ENCODE data around the gene CYBA. TPM values are rescaled to one million over a fixed set of nuclear protein-coding genes. Genes with fewer than 3 reads are reported as not detected.
"Not testable (repeated sequence)": the region's sequence is repeated elsewhere in the genome, so short reads cannot be mapped to it uniquely, and the experiment has no call there.

The CYBA gene
- total RNA-seq, 2 donors from 2014 or later = 58.9 to 131 TPM

DNA sequence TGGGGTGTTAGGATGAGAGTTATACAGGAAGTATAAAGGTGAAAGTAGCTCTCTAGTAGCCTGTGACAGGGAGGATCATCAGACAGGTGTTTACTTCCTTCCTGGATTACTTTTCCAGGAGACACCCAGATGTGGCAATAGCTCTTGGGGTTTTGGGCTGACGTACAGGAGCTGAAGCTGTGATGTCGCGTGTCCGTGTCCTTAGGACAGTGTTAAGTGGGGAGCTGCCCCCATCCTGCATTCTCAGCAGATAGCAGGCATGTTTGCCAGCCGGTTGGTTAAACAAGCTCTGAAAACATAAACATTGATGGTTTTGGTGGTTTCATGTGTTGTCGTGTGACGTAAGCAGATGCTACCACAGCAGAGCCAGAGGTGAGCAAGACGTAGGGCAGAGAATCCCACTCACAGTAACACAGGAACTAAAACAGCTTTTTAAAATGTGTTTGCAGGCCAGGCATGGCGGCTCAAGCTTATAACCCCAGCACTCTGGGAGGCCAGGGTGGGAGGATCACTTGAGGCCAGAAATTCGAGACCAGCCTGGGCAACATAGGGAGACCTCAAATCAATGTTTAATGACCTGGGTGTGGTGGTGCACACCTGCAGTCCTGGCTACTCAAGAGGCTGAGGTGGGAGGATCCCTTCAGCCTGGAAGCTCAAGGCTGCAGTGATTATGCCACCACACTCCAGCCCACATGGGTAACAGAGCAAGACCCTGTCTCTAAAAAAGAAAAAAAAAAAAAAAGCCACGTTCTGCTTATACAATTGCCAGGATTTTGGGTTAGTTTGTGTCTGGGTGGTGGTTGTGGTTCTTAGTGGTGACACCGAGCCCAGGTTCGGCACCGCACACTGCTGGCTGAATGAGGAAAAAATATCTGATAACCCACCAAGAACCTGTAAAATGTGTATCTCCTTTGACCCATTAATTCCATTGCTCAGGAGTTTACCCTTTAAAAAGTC, 30.7 kb downstream of the CYBA start:
- no peak for DNase-seq
- intact Hi-C loops (cut with DNase I) = no loop called here
- peak; percentile 4 to 32 for ATAC-seq

DNA sequence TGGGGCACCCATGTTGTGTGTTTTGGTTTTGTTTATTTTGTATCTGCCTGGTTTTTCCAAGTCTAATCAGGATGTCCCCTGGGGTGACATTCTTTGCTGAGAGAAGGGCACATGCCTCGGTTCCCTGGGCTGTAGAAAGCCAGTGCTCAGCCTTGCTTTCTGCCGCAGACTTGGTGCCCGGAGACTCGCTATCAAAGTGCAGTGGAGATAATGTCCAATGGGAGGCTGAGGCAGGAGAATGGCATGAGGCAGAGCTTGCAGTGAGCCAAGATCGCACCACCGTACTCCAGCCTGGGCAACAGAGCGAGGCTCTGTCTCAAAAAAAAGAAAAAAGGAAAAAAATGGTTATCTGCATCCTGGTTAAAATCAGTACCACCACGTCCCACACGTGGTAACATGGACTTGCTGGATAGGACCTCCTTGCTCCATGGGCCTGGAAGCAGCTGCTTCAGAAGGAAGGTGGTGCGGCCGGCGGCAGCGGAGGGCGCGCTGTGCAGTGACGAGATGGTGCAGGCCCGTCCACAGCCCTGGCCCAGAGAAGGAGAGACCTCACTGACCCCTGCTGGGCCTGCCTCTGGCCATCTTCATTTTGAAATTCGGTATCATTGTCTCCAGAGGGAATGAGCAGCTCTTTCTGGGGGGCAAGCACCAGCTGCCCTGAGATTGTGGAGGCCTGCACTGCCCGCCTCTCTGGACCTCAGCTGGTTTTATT, 31.7 kb downstream of the CYBA start:
- DNase-seq = no peak
- peak in 1 of 2 donors; percentile 24 for ATAC-seq
- intact Hi-C loops (cut with DNase I) = no loop called here

DNA sequence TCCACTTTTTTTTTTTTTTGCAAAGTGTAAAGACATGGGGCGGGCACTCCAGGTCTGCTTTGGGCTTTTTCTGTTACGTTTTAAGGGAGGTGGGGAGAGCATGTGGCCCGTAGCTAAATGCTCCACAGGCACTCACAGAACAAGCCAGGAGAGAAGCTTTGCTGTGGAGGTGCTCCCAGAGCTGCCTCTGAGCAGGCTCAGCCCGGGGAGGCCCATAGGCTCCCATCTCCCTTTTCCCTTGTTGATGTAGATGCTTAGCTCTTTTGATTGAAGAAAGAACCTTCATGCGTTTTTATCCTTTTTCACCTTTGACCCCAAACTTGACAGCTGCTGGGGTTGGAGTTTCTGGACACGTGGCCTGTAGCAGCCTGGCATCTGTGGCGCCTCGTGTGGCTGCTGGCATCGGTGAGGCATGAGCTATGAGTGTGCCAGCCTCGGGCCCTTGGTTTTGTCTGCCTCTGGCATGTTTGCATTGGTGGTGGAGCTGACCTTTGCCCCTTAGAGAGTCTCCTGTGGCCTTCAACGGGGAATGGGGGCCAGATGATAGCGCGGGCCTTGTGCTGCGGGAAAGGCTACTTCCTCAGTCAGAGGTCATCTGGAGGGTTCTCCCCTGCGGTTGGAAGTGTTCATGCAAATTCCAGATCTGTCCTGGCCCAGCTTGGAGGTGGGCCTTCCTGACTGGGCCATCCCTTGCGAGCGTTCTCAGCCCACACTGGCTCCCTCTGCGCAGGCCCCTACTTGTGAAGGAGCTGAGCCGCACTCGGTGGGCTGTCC, 32.5 kb downstream of the CYBA start:
- peak; percentile 17 to 46 for ATAC-seq
- intact Hi-C loops (cut with DNase I) = no loop called here
- no peak for DNase-seq

DNA sequence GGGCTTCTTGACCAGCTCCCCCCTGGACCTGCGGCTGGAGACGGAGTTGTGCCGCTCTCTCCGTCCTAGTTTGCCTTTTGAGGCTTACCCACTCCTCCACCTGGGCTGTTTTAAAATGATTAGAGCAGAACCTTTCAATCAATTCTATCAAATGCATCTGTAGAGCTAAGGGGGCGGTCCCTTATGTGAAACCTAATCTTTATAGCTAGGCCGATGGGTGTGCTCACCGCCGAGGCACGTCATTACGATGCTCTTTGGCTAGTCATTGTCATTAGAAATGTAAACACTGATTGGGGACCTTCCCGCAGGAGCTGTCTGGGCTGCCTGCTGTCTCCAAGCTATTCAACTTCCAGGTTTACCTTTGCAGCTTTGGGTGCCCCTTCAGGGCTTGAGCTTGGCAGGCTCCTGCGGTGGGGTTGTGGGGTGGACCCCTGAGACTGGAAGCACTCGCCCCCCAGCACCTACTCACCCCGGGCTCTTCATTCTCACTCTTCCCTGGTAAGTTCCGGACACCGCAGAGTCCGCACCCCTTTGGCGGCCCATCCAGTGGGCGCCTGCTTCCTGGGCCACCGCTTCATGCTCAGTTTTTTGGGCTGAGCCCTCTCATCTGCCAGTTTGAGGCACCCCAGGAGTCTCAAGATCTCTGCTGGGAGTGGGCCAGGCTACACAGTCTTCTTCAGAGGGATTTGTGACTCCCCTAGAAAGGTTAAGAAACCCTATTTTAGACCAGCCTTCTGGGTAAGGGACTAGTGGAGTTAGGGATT, 33.4 kb downstream of the CYBA start:
- ATAC-seq = no peak
- intact Hi-C loops (cut with DNase I) = no loop called here
- no peak for DNase-seq

DNA sequence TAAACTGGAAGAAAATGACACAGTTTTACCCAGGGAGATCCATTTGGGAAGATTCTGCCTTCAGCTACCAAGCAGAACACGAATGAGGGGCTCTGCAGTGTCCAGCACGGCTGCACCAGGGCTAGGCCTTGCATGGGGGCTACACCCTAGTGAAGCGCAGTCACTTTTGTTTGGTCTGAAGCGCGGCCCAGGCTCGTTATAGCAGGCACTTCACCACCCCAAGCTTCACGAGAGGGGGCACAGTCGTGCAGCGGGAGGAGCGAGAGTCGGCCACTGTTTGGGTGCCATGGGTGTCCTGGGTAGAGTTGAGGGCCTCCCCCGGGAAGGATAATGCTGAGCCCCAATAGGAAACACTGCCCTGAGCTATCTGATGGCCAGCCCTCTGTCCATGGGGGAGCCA, 34.1 kb downstream of the CYBA start:
- ATAC-seq (no peak), DNase-seq (no peak)
- intact Hi-C loops (cut with DNase I) = no loop called here

DNA sequence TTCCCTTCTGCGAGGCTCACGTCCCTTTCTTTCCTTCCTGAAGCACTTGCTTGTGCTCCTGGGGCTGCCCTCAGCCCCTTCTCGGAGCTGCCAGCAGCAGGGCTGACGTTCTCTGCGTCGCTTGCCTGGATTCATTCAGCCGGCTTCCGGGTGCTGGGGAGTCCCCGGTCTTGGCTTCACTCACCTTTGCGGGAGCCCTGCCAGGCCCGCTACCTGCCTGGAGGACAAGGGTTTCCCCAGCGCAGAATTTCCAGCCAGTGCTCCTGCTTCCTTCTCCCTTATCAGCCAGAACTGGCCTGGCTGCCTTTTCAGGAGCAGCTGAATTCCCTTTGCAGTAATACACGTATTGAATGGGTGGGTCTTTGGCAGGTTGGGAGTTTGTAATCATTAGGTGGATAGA, 34.5 kb downstream of the CYBA start:
- DNase-seq (no peak), ATAC-seq (no peak)
- intact Hi-C loops (cut with DNase I) = no loop called here

DNA sequence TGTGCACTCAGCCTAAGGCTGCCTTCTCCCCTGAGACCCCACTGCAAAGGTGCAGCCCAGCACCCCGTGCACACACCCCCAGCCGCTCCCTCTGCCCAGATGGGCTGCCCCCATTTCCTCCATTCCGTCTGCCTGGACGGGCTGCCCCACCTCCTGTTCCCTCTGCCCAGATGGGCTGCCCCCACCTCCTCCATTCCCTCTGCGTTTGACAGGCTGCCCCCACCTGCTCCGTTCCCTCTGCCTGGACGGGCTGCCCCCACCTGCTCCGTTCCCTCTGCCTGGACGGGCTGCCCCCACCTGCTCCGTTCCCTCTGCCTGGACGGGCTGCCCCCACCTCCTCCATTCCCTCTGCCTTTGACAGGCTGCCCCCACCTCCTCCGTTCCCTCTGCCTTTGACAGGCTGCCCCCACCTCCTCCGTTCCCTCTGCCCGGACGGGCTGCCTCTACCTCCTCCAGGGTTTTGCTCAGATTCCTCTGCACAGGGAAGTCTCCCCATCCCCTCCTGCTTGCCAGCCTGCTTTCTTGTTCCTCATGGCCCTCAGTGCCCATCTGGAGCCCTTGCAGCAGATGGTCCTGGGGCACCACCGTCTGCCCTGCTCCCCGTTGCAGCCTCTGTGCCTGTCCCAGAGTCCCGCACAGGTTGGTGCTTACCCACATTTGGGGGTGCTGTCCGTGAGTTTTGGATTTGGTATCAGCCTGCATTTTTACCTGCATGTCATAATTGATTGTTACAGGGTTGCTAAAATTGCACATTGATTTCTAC, 35.9 kb downstream of the CYBA start:
- ATAC-seq (no peak), DNase-seq (no peak)
- intact Hi-C loops (cut with DNase I) = no loop called here

DNA sequence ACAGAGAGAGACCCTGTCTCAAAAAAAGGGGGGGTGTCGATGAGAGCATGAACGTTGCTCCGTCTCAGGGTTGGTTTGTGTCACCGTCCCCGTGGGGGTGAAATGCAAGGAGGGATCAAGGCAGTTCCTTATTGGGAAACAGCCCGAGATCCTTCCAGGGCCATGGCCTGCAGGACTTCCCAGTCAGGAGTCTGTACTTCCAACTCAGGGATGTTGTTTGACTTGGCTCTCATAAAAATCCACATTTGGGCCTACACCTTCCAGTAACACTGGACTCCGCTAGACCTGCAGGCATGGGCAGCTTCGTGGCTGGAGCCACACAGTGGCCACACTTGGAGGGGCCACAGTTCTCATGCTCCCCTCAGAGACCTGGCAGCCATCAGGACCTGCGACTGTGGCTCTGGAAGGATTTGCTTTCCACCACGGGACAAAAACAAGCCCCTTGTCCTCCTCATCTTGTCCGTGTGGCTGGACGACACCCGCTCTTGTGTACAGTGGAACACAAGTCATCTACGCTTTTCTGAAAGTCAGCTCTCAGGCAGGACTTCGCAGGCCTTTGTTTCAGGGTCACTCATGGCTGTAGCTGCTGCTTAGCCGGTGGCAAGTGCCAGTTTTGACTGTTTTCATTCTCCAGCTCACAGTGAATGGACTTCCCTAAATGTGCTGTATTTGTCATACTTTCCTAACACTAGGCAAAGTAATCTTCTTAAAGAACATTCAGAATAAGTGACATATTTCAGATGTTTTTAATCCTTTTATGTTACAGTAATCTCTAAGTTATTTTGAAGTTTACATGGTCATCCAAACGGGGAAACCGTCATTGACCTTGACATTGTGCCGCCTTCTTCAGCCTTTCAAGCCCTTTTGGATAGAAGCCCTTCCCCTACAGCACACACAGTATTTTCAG, 36.7 kb downstream of the CYBA start:
- DNase-seq = no peak
- intact Hi-C loops (cut with DNase I) = no loop called here
- no peak for ATAC-seq

DNA sequence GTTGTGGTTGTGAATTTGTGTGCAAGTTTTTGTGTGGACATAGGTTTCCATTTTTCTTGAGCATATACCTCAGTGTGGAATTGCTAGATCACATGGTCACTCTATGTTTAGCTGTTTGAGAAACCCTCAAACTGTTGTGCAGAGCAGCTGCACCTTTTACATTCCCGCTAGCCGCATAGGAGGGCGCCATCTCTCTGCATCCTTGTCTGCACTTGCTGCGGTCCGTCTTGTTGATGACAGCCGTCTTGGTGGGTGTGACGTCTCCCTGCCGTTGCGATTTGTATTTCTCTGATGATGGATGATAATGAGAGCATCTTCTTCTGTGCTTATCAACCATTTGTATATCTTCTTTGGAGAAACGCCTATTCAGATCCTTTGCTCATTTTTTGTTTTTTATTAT, 37.6 kb downstream of the CYBA start:
- intact Hi-C loops (cut with DNase I) = no loop called here
- DNase-seq (no peak), ATAC-seq (no peak)

DNA sequence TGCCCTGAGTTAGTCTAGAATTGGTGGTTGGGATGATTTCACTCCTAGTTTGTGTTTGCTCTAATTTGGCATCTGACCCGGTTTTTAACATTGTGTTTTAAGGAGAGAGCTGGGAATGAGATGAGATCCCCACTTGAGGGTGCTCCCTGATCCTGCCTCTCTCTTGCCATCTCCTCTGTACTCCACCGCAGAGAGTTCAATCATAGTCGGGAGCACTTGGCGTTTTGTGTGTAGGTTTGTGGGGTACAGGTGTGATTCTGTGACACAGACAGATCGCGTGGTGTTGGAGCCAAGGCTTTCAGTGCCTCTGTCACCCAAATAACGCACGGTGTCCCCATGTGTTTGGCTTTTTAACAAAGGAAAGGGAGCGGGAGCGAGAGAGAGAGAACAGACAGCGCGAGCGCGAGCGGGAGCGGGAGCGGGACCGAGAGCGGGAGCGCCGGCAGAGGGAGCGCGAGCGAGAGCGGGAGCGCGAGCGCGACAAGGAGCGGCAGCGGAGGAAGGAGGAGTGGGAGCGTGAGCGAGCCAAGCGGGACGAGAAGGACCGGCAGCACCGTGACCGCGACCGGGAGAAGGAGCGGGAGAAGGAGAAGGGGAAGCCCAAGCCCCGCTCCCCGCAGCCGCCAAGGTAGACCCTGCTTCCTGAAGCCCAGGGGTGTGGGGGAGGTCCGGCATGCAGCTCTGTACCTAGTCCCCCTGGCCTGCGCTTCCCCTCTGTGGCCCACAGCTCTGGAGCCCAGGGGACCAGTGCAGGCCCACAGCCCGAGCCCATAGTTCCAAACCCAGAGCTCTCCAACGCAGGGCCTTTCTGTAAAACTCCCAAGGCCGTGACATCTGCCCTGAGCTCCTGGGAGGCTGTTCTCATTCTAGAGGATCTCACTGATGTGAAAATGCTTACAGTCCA, 39.7 kb downstream of the CYBA start:
- intact Hi-C loops (cut with DNase I) = no loop called here
- no peak for ATAC-seq
- no peak for DNase-seq

DNA sequence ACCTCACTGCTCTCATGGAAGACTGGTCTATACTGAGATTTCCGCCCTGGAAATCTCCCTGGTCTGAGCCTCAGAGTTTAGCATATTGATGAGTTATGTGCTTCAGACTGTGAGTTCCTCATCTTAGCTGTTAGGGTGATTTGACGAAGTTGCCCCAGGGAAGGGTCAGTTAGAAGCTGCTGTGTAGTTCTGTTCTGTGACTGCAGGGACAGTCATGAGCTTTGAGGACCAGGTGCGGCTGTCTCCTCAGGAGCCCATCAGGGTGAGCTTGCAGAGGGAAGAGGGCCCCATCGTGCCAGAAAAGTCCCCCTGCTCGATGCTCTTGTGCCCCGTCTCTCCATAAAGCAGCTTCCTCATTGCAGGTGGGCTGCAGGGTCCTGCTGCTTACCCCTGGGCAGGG, 40.8 kb downstream of the CYBA start:
- no peak for DNase-seq
- ATAC-seq = no peak
- intact Hi-C loops (cut with DNase I) = no loop called here

DNA sequence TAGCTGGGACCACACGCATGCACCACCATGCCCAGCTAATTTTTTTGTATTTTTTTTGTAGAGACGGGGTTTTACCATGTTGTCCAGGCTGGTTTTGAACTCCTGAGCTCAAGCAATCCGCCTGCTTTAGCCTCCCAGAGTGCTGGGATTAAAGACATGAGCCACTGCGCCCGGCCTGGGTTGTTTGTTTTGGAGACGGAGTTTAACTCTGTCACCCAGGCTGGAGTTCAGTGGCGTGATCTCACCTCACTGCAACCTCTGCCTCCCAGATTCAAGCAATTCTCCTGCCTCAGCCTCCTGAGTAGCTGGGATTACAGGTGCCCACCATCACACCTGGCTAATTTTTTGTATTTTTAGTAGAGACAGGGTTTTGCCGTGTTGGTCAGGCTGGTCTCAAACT, 41.4 kb downstream of the CYBA start:
- intact Hi-C loops (cut with DNase I); DNase-seq; ATAC-seq: not testable (repeated sequence)

DNA sequence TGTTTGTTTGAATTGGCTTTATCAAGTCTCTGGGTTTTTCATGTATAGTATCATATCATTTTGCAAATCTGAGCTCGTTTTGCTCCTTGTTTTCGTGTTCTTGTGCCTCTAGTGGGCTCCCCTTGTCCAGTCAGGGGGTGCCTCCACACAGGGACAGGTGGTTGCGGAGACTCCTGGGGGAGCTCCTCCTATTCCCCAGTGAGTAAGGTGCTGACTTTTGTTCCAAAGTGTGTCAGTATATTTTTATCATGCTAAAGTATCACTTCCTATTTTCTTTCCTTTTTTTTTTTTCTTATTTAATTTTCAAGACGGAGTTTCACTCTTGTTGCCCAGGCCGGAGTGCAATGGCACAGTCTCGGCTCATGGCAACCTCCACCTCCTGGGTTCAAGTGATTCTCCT, 42.8 kb downstream of the CYBA start:
- intact Hi-C loops (cut with DNase I) = no loop called here
- DNase-seq = no peak
- ATAC-seq = no peak

DNA sequence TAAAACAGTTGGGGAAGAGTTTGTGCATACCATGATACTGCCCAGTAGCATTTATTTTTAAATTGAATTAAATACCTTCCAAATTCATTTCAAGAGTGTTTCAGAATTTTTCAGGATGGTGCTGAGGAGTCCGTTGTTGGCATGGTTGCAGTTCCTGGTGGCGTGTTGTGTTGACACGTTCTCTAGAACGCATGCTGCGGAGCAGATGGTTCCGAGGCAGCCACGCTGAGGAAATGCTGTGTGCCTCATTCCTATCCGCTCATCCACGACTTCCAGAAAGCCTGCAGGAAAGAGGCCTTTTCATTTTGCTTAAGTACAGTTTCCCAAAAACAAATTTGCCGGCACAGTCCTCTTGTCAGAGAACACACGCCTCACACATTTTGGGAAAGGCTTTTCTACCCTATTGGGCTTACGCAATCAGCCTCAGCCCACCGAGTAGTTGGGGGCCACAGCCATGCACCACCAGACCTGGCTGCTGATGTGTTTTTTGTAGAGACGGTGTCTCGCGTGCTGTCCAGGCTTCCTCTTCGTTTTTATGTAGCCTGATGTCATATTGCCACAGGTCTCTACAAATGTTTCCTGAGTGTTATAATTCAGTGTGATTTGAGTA, 44.6 kb downstream of the CYBA start:
- intact Hi-C loops (cut with DNase I) = no loop called here
- ATAC-seq (no peak), DNase-seq (no peak)

DNA sequence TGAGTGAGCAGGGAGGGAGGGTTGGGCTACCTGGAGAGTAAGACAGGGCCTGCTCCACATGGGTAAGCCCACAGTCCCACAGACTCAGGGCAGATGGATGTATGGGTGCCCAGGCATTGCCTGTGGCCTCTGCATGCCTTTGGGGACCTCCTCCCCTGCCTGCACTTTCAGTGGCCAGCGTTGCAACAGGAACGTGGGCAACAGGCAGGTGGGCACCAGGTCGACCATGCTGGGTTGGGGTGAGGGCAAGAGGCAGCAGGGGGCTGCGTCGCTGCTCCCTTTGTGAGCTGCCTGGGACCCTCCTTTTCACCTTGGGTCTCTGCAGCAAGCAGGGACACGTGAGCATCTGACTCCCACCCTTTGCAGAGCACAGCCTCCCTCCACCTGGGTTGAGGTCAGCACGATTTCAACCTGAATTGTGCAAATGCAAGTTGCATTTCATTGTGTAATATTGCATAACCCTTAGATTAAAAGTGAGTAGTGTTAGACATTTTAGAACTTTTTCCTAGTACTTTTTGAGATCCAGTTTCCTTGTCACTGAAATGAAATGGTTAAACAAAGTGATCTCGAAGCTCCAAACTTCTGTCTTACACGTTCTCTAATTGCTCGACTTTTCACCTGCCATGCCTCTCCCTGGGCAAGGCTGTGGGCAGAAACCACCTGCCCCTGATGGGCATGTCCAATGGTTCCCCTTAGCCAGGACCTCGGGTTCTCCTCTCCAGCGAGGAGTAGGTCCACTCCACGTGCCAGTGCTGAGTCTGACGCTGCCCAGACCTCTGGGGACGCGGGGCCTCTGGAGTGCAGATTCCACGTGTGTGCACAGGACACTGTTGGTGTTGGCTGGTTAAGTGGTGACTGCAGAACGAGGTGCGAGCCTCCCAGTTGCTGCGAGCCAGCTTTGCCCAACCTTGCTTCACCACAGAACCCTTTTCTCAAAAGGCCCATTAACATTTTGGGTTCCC, 45.4 kb downstream of the CYBA start:
- no peak for ATAC-seq
- intact Hi-C loops (cut with DNase I) = no loop called here
- DNase-seq = no peak

Measured in left cardiac atrium (tissue), 4 donors.